Measurements from ENCODE around the gene DCAF17. TPM values are rescaled to one million over a fixed set of nuclear protein-coding genes. Genes with fewer than 3 reads are reported as not detected.

DCAF17 gene
- total RNA-seq, 4 donors from 2014 or later: 14.2 to 21.4 (median 18.6) TPM

DNA sequence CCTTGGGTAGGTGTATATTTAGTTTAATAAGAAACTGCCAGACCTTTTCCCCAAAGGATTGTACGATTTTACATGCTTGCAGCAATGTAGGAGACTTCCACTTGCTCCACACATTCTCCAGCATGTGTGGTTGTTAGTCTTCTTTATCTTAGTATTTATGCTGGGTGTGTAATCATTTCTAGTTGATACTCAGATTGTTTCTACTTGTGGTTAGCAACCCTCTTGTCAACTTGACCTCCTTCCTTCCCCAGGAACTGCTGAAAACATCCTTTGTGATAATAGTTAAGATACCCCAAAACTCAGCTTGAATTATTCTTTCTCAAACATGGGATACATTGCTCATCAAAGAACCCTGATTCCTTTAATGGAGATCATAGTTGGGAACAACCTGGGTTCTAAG lies 51.1 kb downstream of the DCAF17 start:
- no peak for ATAC-seq
- no peak overlapping the region for H3K4me3 ChIP-seq
- H3K27ac ChIP-seq: no peak overlapping the region
- H3K9me3 ChIP-seq: no peaks in the 10 kb centered on the region
- 44 to 83% methylated on average over 1 of the region's 1 CpG for WGBS, 2 donors (ENCODE audit: low coverage in 1 of 2)
- H3K27me3 ChIP-seq: no peaks in the 10 kb centered on the region
- H3K4me1 ChIP-seq: no peaks in the 10 kb centered on the region
- peaks cover 0 to 41% of the 10 kb centered on the region in 2 donors for H3K36me3 ChIP-seq
- TF ChIP-seq POLR2A (IDR thresholded peaks at IDR 0.05) (no peak), EP300 (IDR thresholded peaks at IDR 0.05) (no peak), POLR2AphosphoS5 (IDR thresholded peaks at IDR 0.05) (no peak)
- TF ChIP-seq, protein P1, sequence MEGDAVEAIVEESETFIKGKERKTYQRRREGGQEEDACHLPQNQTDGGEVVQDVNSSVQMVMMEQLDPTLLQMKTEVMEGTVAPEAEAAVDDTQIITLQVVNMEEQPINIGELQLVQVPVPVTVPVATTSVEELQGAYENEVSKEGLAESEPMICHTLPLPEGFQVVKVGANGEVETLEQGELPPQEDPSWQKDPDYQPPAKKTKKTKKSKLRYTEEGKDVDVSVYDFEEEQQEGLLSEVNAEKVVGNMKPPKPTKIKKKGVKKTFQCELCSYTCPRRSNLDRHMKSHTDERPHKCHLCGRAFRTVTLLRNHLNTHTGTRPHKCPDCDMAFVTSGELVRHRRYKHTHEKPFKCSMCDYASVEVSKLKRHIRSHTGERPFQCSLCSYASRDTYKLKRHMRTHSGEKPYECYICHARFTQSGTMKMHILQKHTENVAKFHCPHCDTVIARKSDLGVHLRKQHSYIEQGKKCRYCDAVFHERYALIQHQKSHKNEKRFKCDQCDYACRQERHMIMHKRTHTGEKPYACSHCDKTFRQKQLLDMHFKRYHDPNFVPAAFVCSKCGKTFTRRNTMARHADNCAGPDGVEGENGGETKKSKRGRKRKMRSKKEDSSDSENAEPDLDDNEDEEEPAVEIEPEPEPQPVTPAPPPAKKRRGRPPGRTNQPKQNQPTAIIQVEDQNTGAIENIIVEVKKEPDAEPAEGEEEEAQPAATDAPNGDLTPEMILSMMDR (IDR thresholded peaks at IDR 0.05): no peak

DNA sequence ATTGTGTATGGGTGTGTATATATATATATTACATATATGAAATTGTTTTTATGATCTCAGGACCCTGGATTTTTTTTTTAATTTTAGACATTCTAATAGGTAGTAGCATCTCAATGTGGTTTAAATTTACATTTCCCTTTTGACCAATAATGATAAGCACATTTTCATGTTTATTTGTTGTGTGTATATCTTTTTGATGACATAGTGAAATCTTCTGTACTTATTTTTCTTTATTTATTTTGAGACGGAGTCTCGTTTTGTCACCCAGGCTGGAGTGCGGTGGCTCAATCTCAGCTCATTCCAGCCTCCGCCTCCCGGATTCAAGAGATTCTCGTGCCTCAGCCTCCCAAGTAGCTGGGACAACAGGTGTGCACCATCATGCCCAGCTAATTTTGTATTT lies 53.2 kb downstream of the DCAF17 start:
- Histone ChIP-seq H3K4me1 (no peaks in the 10 kb centered on the region), H3K36me3 (peaks cover 0 to 24% of the 10 kb centered on the region in 2 donors)

DNA sequence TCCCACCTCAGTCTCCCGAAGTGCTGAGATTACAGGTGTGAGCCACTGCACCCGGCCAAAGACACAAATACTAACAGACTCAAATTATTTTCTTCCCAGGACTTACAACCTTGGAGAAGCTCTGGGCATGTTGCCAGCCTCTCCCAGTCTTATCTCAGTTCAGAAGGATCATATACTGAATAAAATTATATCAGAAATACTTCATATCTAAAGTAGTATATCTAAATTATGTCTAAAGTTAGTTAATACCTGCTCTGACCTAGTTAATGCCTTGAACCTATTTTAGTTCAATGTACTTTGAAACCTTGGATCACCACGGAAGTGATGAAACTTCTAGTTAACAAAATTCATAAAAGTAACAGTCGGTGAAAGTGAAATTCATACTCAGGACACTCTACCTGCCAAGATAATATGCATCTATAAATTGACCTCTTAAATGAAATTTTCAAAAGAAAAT lies 53.8 kb downstream of the DCAF17 start:
- peaks cover 0 to 19% of the 10 kb centered on the region in 2 donors for H3K36me3 ChIP-seq
- no peaks in the 10 kb centered on the region for H3K4me1 ChIP-seq
- H3K27ac ChIP-seq: no peak overlapping the region
- TF ChIP-seq, protein P1 (IDR thresholded peaks at IDR 0.05): no peak
- TF ChIP-seq POLR2A (IDR thresholded peaks at IDR 0.05) (no peak), POLR2AphosphoS5 (IDR thresholded peaks at IDR 0.05) (no peak), EP300 (IDR thresholded peaks at IDR 0.05) (no peak)
- H3K9me3 ChIP-seq: no peaks in the 10 kb centered on the region
- no peak for ATAC-seq
- H3K4me3 ChIP-seq: no peak overlapping the region
- H3K27me3 ChIP-seq: no peaks in the 10 kb centered on the region
- WGBS, 2 donors (ENCODE audit: low coverage in 1 of 2): 95 to 96% methylated on average over 4 of the region's 4 CpGs

More for the DNA sequence above, 53.2 kb downstream of the DCAF17 start:
- H3K27me3 ChIP-seq: no peaks in the 10 kb centered on the region
- no peak overlapping the region for H3K27ac ChIP-seq
- TF ChIP-seq POLR2AphosphoS5 (IDR thresholded peaks at IDR 0.05) (no peak), POLR2A (IDR thresholded peaks at IDR 0.05) (no peak)
- no peak overlapping the region for H3K4me3 ChIP-seq
- H3K9me3 ChIP-seq: no peaks in the 10 kb centered on the region
- no peak for ATAC-seq
- 96 to 100% methylated on average over 4 to 6 of the region's 6 CpGs for WGBS, 2 donors (ENCODE audit: low coverage in 1 of 2)

DNA sequence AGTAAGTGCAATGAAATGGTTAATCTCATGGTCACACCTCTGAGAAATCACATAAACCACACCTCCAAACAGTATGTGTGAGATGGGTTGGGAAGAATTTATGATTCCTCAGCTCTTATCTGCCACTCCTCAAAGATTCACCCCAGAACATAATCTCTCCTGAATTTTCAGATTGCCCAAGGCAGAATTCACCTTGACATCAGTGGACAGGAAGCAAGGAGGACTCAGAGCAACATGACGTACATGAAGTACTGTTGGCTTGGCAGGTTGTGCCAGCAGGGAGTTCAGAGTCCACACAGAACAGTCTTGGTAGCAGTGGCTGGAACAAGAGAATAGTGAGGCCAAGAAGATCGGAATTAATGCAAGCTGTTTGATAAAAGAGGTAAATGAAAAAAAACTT lies 56.6 kb downstream of the DCAF17 start:
- ATAC-seq: no peak
- 96 to 100% methylated on average over 2 of the region's 2 CpGs for WGBS, 2 donors (ENCODE audit: low coverage in 1 of 2)
- no peaks in the 10 kb centered on the region for H3K4me1 ChIP-seq

DNA sequence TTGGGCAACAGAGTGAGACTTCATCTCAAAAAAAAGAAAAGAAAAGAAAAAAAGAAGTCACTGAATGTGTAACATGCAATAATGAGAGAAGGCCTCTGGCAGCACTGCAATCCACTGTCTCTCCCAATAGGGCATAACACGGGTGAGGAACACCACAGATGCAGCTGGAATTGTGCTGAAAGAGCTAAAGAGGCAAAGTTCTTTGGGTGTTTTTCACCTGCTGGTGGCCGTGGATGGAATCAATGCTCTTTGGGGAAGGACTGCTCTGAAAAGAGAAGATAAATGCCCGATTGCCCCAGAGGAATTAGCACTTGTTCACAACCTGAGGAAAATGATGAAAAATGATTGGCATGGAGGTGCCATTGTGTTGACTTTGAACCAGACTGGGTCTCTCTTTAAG lies 57.3 kb downstream of the DCAF17 start:
- Histone ChIP-seq H3K9me3 (no peaks in the 10 kb centered on the region), H3K4me3 (no peak overlapping the region), H3K4me1 (no peaks in the 10 kb centered on the region), H3K36me3 (peaks cover 0 to 6% of the 10 kb centered on the region in 2 donors), H3K27ac (no peak overlapping the region), H3K27me3 (no peaks in the 10 kb centered on the region)
- WGBS, 2 donors (ENCODE audit: low coverage in 1 of 2): 78 to 100% methylated on average over 1 to 3 of the region's 3 CpGs
- no peak for ATAC-seq
- no peak for TF ChIP-seq EP300 (IDR thresholded peaks at IDR 0.05)
- no peak for TF ChIP-seq POLR2AphosphoS5 (IDR thresholded peaks at IDR 0.05)
- TF ChIP-seq POLR2A (IDR thresholded peaks at IDR 0.05): no peak
- TF ChIP-seq, protein P1 (IDR thresholded peaks at IDR 0.05): no peak

More for the DNA sequence above, 56.6 kb downstream of the DCAF17 start:
- TF ChIP-seq, protein P1 (IDR thresholded peaks at IDR 0.05): no peak
- TF ChIP-seq POLR2AphosphoS5 (IDR thresholded peaks at IDR 0.05) (no peak), POLR2A (IDR thresholded peaks at IDR 0.05) (no peak), EP300 (IDR thresholded peaks at IDR 0.05) (no peak)
- Histone ChIP-seq H3K36me3 (peaks cover 0 to 7% of the 10 kb centered on the region in 2 donors), H3K27me3 (no peaks in the 10 kb centered on the region), H3K9me3 (no peaks in the 10 kb centered on the region), H3K27ac (no peak overlapping the region), H3K4me3 (no peak overlapping the region)

All from gastroesophageal sphincter (tissue), 4 donors.